ENCODE results near the gene REV1.

GRCh38 chr2:99403084-99403483 lies 86.7 kb downstream of the REV1 start:
- TF ChIP-seq, protein P1, sequence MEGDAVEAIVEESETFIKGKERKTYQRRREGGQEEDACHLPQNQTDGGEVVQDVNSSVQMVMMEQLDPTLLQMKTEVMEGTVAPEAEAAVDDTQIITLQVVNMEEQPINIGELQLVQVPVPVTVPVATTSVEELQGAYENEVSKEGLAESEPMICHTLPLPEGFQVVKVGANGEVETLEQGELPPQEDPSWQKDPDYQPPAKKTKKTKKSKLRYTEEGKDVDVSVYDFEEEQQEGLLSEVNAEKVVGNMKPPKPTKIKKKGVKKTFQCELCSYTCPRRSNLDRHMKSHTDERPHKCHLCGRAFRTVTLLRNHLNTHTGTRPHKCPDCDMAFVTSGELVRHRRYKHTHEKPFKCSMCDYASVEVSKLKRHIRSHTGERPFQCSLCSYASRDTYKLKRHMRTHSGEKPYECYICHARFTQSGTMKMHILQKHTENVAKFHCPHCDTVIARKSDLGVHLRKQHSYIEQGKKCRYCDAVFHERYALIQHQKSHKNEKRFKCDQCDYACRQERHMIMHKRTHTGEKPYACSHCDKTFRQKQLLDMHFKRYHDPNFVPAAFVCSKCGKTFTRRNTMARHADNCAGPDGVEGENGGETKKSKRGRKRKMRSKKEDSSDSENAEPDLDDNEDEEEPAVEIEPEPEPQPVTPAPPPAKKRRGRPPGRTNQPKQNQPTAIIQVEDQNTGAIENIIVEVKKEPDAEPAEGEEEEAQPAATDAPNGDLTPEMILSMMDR (IDR thresholded peaks at IDR 0.05; ENCODE audit: low read length) = no peak
- TF ChIP-seq EZH2phosphoT487 (IDR thresholded peaks at IDR 0.05; ENCODE audit: low read length) = no peak
